Measurements from ENCODE around the gene CDR2. TPM values are rescaled to one million over a fixed set of nuclear protein-coding genes. Genes with fewer than 3 reads are reported as not detected.

The CDR2 gene
- total and polyA plus RNA-seq, 2 donors, result 24.0 to 27.3 TPM

DNA sequence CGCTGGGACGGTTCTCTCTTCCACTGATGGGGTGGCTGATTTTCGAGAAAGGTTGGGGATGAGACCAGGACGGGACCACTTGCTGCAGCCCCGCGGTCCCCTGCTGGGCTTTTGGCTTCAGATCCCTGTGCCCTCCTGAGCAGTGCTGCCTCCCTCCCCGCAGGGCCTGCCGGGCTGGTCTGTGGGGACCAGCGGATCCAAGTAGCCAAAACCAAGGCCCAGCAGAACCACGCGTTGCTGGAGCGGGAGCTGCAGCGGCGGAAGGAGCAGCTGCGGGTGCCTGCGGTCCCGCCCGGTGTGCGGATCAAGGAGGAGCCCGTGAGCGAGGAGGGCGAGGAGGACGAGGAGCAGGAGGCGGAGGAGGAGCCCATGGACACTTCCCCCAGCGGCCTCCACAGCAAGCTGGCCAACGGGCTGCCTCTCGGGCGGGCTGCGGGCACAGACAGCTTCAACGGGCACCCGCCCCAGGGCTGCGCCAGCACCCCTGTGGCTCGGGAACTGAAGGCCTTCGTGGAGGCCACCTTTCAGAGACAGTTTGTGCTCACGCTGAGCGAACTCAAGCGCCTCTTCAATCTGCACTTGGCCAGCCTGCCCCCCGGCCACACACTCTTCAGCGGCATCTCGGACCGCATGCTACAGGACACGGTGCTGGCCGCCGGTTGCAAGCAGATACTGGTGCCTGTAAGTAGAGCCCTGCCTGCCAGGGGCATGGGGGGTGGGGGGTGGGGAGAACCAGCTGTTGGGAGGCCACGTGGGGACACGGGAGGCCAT, 48.6 kb downstream of the CDR2 start:
- Histone ChIP-seq H3K27ac (ENCODE audit: low read depth in 1 of 2, low read length in 1 of 2) (no peak overlapping the region), H3K4me3 (ENCODE audit: low read length in 2 of 2) (no peak overlapping the region), H3K27me3 (ENCODE audit: control insufficient read depth in 2 of 2, insufficient read depth in 1 of 2, low read length in 1 of 2) (no peaks in the 10 kb centered on the region), H3K9me3 (ENCODE audit: control insufficient read depth in 2 of 2, insufficient read depth in 1 of 2, low read length in 1 of 2) (peaks cover 0 to 1% of the 10 kb centered on the region in 2 donors), H3K4me1 (ENCODE audit: control insufficient read depth in 2 of 2, insufficient read depth in 2 of 2, low read length in 2 of 2) (no peaks in the 10 kb centered on the region), H3K36me3 (ENCODE audit: control insufficient read depth in 2 of 2, insufficient read depth in 2 of 2, low read length in 1 of 2) (peaks cover 60 to 66% of the 10 kb centered on the region in 2 donors)
- DNase-seq (ENCODE audit: low read depth in 6 of 9, low spot score in 9 of 9), result no peak
- 98% methylated on average over 46 of the region's 46 CpGs for whole genome bisulfite sequencing

DNA sequence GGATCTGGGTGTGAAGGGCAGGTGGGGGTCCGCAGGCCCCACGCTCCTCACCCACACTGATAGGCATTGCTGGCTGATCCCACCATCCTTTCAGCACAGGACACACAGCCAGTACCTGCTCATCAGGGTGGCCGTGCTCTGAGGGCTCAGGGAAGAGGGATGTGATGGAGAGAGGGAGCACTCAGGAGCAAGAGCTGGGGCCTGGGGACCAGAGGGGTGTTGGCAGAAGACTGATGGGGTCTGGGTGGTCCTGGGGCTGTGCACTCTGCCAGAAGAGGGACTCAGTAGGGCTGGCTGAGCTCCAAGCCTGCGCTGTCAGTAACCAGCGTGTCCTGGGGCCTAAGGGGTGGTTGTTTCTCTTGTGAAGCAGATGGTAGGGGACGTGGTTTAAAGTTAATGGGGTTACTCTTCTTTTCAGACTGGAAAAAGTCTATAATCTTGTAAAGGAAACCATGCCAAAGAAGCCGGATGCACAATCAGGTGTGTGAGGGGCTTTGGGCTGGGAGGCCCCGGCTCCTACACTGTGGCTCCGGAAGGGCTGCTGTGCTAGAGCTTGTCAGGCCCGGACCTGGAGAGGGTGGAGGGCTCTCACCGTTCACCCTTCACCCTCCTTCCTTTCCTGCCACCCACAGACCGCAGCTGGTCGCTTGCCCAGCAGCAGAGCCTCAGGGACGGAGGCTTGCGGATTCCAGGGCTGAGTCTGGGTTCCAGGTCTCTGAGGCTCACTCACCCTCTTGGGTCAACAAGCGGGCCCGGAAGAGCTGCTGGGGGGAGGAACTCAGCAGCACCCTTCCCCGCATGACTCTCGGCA, 49.4 kb downstream of the CDR2 start:
- H3K9me3 ChIP-seq (ENCODE audit: control insufficient read depth in 2 of 2, insufficient read depth in 1 of 2, low read length in 1 of 2), result peaks cover 0 to 1% of the 10 kb centered on the region in 2 donors
- no peaks in the 10 kb centered on the region for H3K4me1 ChIP-seq (ENCODE audit: control insufficient read depth in 2 of 2, insufficient read depth in 2 of 2, low read length in 2 of 2)
- no peak for DNase-seq (ENCODE audit: low read depth in 6 of 9, low spot score in 9 of 9)
- H3K27me3 ChIP-seq (ENCODE audit: control insufficient read depth in 2 of 2, insufficient read depth in 1 of 2, low read length in 1 of 2), result no peaks in the 10 kb centered on the region
- H3K27ac ChIP-seq (ENCODE audit: low read depth in 1 of 2, low read length in 1 of 2), result no peak overlapping the region
- H3K4me3 ChIP-seq (ENCODE audit: low read length in 2 of 2), result no peak overlapping the region
- peaks cover 57 to 62% of the 10 kb centered on the region in 2 donors for H3K36me3 ChIP-seq (ENCODE audit: control insufficient read depth in 2 of 2, insufficient read depth in 2 of 2, low read length in 1 of 2)
- 95% methylated on average over 19 of the region's 19 CpGs for WGBS

DNA sequence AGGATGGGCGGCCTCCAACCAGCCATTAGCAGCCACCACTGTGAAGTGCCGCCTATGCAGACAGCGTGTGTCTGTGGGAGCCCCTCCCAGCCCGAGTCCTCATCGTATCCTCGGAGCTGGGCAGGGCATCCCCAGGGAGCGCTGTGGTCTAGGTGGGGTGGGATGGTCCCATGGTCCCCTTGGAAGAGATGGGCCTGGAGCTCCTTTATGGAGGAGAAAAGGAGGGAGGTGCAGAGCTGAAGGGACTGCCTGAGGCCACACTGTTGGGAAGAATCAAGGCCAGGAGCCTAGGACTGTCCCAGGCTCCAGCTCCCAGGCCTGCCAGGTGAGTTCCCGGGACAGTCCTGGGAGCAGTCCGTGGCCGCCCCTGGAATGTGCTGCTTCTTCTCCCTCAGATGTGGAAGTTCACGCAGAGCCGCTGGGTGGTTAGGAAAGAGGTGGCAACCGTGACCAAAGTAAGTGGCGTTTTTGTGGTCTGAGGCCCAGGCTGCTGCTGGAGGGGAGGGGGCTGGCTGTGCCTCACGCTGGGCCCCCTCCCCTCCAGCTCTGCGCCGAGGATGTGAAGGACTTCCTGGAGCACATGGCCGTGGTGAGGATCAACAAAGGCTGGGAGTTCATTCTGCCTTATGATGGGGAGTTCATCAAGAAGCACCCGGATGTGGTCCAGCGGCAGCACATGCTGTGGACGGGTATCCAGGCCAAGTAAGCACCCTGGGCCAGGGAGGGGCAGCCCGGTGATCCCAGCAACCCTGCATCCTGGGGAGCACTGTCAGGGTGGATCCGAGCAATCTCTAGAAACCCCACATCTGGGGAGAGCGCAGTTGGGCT, 50.2 kb downstream of the CDR2 start:
- Histone ChIP-seq H3K9me3 (ENCODE audit: control insufficient read depth in 2 of 2, insufficient read depth in 1 of 2, low read length in 1 of 2) (peaks cover 0 to 1% of the 10 kb centered on the region in 2 donors), H3K27ac (ENCODE audit: low read depth in 1 of 2, low read length in 1 of 2) (no peak overlapping the region), H3K27me3 (ENCODE audit: control insufficient read depth in 2 of 2, insufficient read depth in 1 of 2, low read length in 1 of 2) (no peaks in the 10 kb centered on the region), H3K4me1 (ENCODE audit: control insufficient read depth in 2 of 2, insufficient read depth in 2 of 2, low read length in 2 of 2) (no peaks in the 10 kb centered on the region), H3K4me3 (ENCODE audit: low read length in 2 of 2) (no peak overlapping the region), H3K36me3 (ENCODE audit: control insufficient read depth in 2 of 2, insufficient read depth in 2 of 2, low read length in 1 of 2) (peaks cover 53 to 61% of the 10 kb centered on the region in 2 donors)
- no peak for DNase-seq (ENCODE audit: low read depth in 6 of 9, low spot score in 9 of 9)
- 96% methylated on average over 24 of the region's 24 CpGs for WGBS

DNA sequence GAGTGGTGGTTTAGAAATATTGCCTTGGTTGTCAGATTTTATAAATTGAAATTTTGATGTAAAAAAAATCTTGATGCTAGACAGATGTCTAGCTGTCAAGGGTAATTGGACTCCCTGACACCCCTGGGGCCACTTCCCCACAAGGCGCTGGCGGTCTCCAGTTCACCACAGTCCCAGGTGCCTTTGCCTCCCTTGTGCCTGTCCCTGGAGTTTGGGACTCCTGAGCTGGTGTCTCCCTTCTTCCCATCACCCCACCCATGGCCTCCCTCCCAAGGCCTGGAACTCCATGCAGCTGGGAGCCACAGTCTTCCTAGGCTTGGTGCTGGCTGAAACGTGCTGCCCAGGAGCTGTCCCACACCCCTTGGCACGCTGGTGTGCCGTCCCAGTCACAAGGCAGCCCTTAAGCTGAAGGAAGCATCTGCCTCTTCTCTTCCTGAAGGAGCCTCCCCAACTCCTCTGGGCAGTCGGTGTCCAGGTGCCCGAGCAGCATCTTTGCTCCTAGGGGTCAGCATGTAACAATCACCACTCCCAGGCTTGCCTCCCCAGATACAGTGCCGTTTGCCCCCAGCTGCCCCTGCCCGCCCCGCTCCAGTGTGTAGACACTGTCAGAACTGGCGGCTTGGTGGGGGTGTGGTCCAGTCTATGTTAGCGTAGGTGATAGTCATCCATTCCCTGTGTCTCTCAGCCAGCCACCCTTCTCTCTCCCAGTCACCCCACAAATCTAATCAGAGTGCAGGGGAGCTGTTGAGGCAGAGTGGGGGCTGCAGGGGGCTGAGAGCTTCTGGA, 51.1 kb downstream of the CDR2 start:
- H3K27ac ChIP-seq (ENCODE audit: low read depth in 1 of 2, low read length in 1 of 2), result no peak overlapping the region
- WGBS, result 97% methylated on average over 12 of the region's 12 CpGs
- no peaks in the 10 kb centered on the region for H3K4me1 ChIP-seq (ENCODE audit: control insufficient read depth in 2 of 2, insufficient read depth in 2 of 2, low read length in 2 of 2)
- H3K27me3 ChIP-seq (ENCODE audit: control insufficient read depth in 2 of 2, insufficient read depth in 1 of 2, low read length in 1 of 2), result no peaks in the 10 kb centered on the region
- H3K36me3 ChIP-seq (ENCODE audit: control insufficient read depth in 2 of 2, insufficient read depth in 2 of 2, low read length in 1 of 2), result peaks cover 61 to 66% of the 10 kb centered on the region in 2 donors
- no peak for DNase-seq (ENCODE audit: low read depth in 6 of 9, low spot score in 9 of 9)
- H3K9me3 ChIP-seq (ENCODE audit: control insufficient read depth in 2 of 2, insufficient read depth in 1 of 2, low read length in 1 of 2), result peaks cover 0 to 1% of the 10 kb centered on the region in 2 donors
- no peak overlapping the region for H3K4me3 ChIP-seq (ENCODE audit: low read length in 2 of 2)

DNA sequence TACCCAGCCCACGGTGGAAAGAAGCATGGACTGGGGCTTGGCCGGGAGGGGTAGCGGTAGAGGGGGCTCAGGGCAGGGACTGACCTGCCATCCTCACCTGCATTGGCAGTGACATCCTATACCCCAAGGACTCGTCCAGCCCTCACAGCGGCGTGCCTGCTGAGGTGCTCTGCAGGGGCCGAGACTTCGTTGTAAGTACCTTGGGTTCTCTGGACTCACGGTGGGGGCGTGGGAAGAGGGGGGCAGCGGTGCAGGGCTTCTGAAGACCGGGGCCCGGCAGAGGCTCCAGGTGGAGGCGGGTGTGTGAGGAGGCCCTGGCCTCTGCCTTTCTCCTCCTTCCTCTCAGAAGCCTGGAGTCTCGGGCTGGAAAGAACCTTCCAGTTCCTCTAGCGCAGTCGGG, 51.7 kb downstream of the CDR2 start:
- H3K4me1 ChIP-seq (ENCODE audit: control insufficient read depth in 2 of 2, insufficient read depth in 2 of 2, low read length in 2 of 2), result no peaks in the 10 kb centered on the region
- no peak overlapping the region for H3K27ac ChIP-seq (ENCODE audit: low read depth in 1 of 2, low read length in 1 of 2)

DNA sequence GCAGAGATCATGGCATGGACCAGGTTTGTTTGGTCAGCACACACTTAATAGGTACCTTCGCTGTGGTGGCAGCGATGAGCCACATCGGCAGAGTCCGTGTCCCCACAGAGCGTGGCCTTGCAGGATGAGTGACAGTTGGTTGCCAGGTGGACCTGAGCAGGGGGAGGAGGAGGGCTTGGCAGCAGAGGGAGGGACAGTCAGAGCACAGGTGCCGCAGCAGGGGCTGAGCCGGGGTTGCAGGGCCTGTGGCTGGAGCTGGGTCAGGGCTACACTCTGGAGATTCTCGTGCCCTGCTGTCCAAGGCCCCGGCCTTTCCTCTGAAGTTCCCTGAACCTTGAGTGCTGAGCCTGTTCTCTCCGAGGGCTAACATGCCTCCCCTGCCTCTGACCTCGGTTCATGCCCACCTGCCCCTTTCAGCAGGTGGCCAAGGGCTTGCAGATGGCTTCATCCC, 52.4 kb downstream of the CDR2 start:
- Histone ChIP-seq H3K27me3 (ENCODE audit: control insufficient read depth in 2 of 2, insufficient read depth in 1 of 2, low read length in 1 of 2) (no peaks in the 10 kb centered on the region), H3K4me1 (ENCODE audit: control insufficient read depth in 2 of 2, insufficient read depth in 2 of 2, low read length in 2 of 2) (no peaks in the 10 kb centered on the region), H3K4me3 (ENCODE audit: low read length in 2 of 2) (no peak overlapping the region), H3K27ac (ENCODE audit: low read depth in 1 of 2, low read length in 1 of 2) (no peak overlapping the region), H3K9me3 (ENCODE audit: control insufficient read depth in 2 of 2, insufficient read depth in 1 of 2, low read length in 1 of 2) (peaks cover 0 to 1% of the 10 kb centered on the region in 2 donors), H3K36me3 (ENCODE audit: control insufficient read depth in 2 of 2, insufficient read depth in 2 of 2, low read length in 1 of 2) (peaks cover 59 to 60% of the 10 kb centered on the region in 2 donors)
- WGBS, result 98% methylated on average over 11 of the region's 11 CpGs
- DNase-seq (ENCODE audit: low read depth in 6 of 9, low spot score in 9 of 9), result no peak

More for the DNA sequence above, 51.7 kb downstream of the CDR2 start:
- whole genome bisulfite sequencing, result 98% methylated on average over 17 of the region's 17 CpGs
- no peak overlapping the region for H3K4me3 ChIP-seq (ENCODE audit: low read length in 2 of 2)
- DNase-seq (ENCODE audit: low read depth in 6 of 9, low spot score in 9 of 9), result no peak
- peaks cover 59 to 62% of the 10 kb centered on the region in 2 donors for H3K36me3 ChIP-seq (ENCODE audit: control insufficient read depth in 2 of 2, insufficient read depth in 2 of 2, low read length in 1 of 2)
- peaks cover 0 to 1% of the 10 kb centered on the region in 2 donors for H3K9me3 ChIP-seq (ENCODE audit: control insufficient read depth in 2 of 2, insufficient read depth in 1 of 2, low read length in 1 of 2)
- H3K27me3 ChIP-seq (ENCODE audit: control insufficient read depth in 2 of 2, insufficient read depth in 1 of 2, low read length in 1 of 2), result no peaks in the 10 kb centered on the region

DNA sequence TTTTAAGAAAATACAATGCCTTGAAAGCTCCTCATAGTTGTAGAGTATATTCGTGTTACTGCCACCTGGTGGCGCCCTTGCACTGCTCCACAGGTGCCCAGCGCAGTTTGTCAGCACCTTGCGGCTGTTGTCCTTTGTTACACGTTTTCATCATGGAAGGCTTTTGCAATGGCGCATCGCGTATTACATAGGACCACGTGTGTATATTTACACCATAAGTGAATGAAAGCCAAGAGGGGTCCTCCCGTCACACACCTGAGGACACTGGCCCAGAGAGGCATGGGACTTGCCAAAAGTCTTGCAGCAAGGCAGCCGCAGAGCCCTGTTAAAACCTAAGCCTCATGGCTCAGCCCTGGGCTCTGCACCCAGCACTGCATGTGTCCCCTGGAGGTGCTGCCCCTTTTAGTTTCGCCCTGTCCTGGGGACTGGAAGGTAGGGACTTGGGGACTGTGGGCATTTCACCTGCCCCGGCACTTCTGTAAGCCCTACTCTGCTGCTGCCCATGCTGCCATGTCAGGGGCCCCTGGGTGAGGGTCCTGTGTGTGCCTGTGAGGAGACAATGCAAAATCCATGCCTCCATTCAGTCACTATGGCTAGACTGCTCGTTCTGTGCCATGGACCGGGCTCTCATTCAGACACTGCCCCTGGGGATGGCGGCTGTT, 52.9 kb downstream of the CDR2 start:
- no peaks in the 10 kb centered on the region for H3K27me3 ChIP-seq (ENCODE audit: control insufficient read depth in 2 of 2, insufficient read depth in 1 of 2, low read length in 1 of 2)
- peaks cover 59 to 60% of the 10 kb centered on the region in 2 donors for H3K36me3 ChIP-seq (ENCODE audit: control insufficient read depth in 2 of 2, insufficient read depth in 2 of 2, low read length in 1 of 2)
- no peaks in the 10 kb centered on the region for H3K4me1 ChIP-seq (ENCODE audit: control insufficient read depth in 2 of 2, insufficient read depth in 2 of 2, low read length in 2 of 2)
- H3K27ac ChIP-seq (ENCODE audit: low read depth in 1 of 2, low read length in 1 of 2), result no peak overlapping the region
- no peak overlapping the region for H3K4me3 ChIP-seq (ENCODE audit: low read length in 2 of 2)
- DNase-seq (ENCODE audit: low read depth in 6 of 9, low spot score in 9 of 9), result peak; percentile 46 to 85 (median 68)
- 74% methylated on average over 16 of the region's 16 CpGs for WGBS
- H3K9me3 ChIP-seq (ENCODE audit: control insufficient read depth in 2 of 2, insufficient read depth in 1 of 2, low read length in 1 of 2), result peaks cover 0 to 1% of the 10 kb centered on the region in 2 donors
